Heart left ventricle (tissue), 13 donors: Measurements from ENCODE around the gene CES4A.

ENCODE experiments used
- POLR2A ChIP-seq, 2 donors: fragments of 450-650 bp; IDR thresholded peaks; one replicate each; pipeline ENCODE4 v1.6.1; 2017; ENCODE audit warnings: antibody characterized with exemption in 2 of 2, mild to moderate bottlenecking in 2 of 2, moderate library complexity in 2 of 2
- TF ChIP-seq, protein P1 (sequence below), 12 donors: fragments of 200-600 bp; sonication (generic) in 4 of 12; IDR thresholded peaks; one replicate each; pipeline versions ENCODE4 v1.5.0 to v1.8.0; 2018 to 2022; ENCODE audit warnings: antibody characterized with exemption in 12 of 12, mild to moderate bottlenecking in 5 of 12
- donor health status: ischemic (EF 13 %, LVEDD 7.1; RV severe dilation, severe dysfunction).
- donor health status: DM: no; HTN: yes; CAD: no.
- donor health status: DM: no; HTN: no; CAD: no.
- donor health status: ischemic (EF 25% LVEDD 6.9; RV normal size, moderate dysfunction).
- donor health status: ischemic (EF 25% LVEDD 5.7; RV mildly dilated, moderate dysfunction).
- donor health status: ischemic (EF 35%, LVEDD 5.7; RV mildly dilated, moderate dysfunction).
- donor health status: nonischemic (EF 11% LVEDD 7.7; RV severe dilation, severe dysfunction).
- donor health status: DM: yes; HTN: yes; CAD: no.
- donor health status: PGD.
- donor health status: ischemic (EF 29% LVEDD 5.4; RV normal size, mild dysfunction).
- donor health status: nonischemic (EF 23%, LVEDD 6.1; RV moderate dilation, normal function).

- TF ChIP-seq, protein P1, sequence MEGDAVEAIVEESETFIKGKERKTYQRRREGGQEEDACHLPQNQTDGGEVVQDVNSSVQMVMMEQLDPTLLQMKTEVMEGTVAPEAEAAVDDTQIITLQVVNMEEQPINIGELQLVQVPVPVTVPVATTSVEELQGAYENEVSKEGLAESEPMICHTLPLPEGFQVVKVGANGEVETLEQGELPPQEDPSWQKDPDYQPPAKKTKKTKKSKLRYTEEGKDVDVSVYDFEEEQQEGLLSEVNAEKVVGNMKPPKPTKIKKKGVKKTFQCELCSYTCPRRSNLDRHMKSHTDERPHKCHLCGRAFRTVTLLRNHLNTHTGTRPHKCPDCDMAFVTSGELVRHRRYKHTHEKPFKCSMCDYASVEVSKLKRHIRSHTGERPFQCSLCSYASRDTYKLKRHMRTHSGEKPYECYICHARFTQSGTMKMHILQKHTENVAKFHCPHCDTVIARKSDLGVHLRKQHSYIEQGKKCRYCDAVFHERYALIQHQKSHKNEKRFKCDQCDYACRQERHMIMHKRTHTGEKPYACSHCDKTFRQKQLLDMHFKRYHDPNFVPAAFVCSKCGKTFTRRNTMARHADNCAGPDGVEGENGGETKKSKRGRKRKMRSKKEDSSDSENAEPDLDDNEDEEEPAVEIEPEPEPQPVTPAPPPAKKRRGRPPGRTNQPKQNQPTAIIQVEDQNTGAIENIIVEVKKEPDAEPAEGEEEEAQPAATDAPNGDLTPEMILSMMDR (IDR thresholded peaks at IDR 0.05) = no peak
- TF ChIP-seq POLR2A (IDR thresholded peaks at IDR 0.05) = no peak
Measured at GRCh38 chr16:67039260-67040020, 51.1 kb downstream of the CES4A start.
